Right lobe of liver (tissue), 4 donors: ENCODE measurements around the gene ACTR6.

Source experiments
- POLR2A ChIP-seq: fragments of 450-650 bp; IDR thresholded peaks from one replicate; pipeline ENCODE4 v1.6.1; 2017; ENCODE audit warnings: antibody characterized with exemption, mild to moderate bottlenecking
- TF ChIP-seq, protein P1 (sequence below), 4 donors: fragments of 200-600 bp in 3 of 4; fragments of 450-650 bp in 1 of 4; IDR thresholded peaks; one replicate each; pipeline versions ENCODE4 v1.5.1 to v1.8.0; 2016 to 2022; ENCODE audit warnings: antibody characterized with exemption in 4 of 4, mild to moderate bottlenecking in 2 of 4
- donor health status: DM: no; HTN: no; CAD: no.
- donor health status: DM: no; HTN: no; CAD: no.
- donor health status: DM: no; HTN: yes; CAD: no.

DNA sequence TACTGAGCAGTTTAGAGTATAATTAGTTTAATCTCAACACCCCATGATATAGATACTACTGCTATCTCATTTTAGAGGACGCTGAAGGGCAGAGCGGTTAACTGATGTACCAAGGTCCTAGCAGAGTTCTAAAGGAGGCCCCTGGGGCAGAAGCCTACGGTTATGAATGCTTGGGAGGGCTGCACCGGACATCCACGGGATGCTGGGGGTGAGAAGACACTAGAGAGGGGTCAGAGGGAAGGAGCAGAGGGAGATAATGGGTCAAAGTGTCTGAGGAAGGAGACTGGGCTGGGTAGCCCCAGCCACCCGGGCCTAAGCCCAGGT, 1.6 kb upstream of the ACTR6 start:
- no peak for TF ChIP-seq POLR2A
- TF ChIP-seq, protein P1, sequence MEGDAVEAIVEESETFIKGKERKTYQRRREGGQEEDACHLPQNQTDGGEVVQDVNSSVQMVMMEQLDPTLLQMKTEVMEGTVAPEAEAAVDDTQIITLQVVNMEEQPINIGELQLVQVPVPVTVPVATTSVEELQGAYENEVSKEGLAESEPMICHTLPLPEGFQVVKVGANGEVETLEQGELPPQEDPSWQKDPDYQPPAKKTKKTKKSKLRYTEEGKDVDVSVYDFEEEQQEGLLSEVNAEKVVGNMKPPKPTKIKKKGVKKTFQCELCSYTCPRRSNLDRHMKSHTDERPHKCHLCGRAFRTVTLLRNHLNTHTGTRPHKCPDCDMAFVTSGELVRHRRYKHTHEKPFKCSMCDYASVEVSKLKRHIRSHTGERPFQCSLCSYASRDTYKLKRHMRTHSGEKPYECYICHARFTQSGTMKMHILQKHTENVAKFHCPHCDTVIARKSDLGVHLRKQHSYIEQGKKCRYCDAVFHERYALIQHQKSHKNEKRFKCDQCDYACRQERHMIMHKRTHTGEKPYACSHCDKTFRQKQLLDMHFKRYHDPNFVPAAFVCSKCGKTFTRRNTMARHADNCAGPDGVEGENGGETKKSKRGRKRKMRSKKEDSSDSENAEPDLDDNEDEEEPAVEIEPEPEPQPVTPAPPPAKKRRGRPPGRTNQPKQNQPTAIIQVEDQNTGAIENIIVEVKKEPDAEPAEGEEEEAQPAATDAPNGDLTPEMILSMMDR (IDR thresholded peaks at IDR 0.05), result no peak
